Bronchial epithelial cell (primary cell): ENCODE data around the gene ATP2A2. TPM values are rescaled to one million over a fixed set of nuclear protein-coding genes. Genes with fewer than 3 reads are reported as not detected.
"Not testable (repeated sequence)": the region's sequence is repeated elsewhere in the genome, so short reads cannot be mapped to it uniquely, and the experiment has no call there.

ENCODE experiments used
- DNase-seq: peaks from one replicate; pipeline ENCODE4 v3.0.0-alpha.2; 2010; ENCODE audit warnings: low read depth
- FAIRE-seq: peaks from 2 replicates; lab custom pipeline; 2011; peaks lifted over from hg19 to GRCh38; lab: Jason Lieb, UNC
- H3K27me3 ChIP-seq: 2 replicates; pipeline ENCODE4 v1.5.1; 2011; ENCODE audit warnings: low read length; ENCODE audit not compliant: control insufficient read depth, insufficient read depth
- H3K36me3 ChIP-seq: 2 replicates; pipeline ENCODE4 v1.5.1; 2011; ENCODE audit warnings: low read length; ENCODE audit not compliant: control insufficient read depth, insufficient read depth
- H3K4me3 ChIP-seq: 2 replicates; pipeline ENCODE4 v1.5.1; 2011; ENCODE audit warnings: mild to moderate bottlenecking, low read depth, low read length, control low read depth
- total RNA-seq: library from RNA; depleted of rRNA; stranded (reverse); fragments of >200 nt; gene quantifications from 2 replicates; pipeline ENCODE4 v1.2.1, GENCODE V29; 2014
- TF ChIP-seq, protein P1 (sequence below): IDR thresholded peaks from 2 replicates; pipeline ENCODE4 v1.5.1; 2011; ENCODE audit warnings: mild to moderate bottlenecking, moderate library complexity, low read length, control low read depth, inconsistent platforms; ENCODE audit not compliant: insufficient read depth, severe bottlenecking

Gene ATP2A2
- total RNA-seq, 1 donor from 2014 or later: 125 TPM

- FAIRE-seq (no peak), DNase-seq (no peak)
- TF ChIP-seq, protein P1, sequence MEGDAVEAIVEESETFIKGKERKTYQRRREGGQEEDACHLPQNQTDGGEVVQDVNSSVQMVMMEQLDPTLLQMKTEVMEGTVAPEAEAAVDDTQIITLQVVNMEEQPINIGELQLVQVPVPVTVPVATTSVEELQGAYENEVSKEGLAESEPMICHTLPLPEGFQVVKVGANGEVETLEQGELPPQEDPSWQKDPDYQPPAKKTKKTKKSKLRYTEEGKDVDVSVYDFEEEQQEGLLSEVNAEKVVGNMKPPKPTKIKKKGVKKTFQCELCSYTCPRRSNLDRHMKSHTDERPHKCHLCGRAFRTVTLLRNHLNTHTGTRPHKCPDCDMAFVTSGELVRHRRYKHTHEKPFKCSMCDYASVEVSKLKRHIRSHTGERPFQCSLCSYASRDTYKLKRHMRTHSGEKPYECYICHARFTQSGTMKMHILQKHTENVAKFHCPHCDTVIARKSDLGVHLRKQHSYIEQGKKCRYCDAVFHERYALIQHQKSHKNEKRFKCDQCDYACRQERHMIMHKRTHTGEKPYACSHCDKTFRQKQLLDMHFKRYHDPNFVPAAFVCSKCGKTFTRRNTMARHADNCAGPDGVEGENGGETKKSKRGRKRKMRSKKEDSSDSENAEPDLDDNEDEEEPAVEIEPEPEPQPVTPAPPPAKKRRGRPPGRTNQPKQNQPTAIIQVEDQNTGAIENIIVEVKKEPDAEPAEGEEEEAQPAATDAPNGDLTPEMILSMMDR: no peak
- no peaks in the 10 kb centered on the region for H3K27me3 ChIP-seq
- no peak overlapping the region for H3K4me3 ChIP-seq
- H3K36me3 ChIP-seq: peaks cover 42% of the 10 kb centered on the region
Measured at GRCh38 chr12:110335481-110336045, 54.5 kb downstream of the ATP2A2 start.

DNA sequence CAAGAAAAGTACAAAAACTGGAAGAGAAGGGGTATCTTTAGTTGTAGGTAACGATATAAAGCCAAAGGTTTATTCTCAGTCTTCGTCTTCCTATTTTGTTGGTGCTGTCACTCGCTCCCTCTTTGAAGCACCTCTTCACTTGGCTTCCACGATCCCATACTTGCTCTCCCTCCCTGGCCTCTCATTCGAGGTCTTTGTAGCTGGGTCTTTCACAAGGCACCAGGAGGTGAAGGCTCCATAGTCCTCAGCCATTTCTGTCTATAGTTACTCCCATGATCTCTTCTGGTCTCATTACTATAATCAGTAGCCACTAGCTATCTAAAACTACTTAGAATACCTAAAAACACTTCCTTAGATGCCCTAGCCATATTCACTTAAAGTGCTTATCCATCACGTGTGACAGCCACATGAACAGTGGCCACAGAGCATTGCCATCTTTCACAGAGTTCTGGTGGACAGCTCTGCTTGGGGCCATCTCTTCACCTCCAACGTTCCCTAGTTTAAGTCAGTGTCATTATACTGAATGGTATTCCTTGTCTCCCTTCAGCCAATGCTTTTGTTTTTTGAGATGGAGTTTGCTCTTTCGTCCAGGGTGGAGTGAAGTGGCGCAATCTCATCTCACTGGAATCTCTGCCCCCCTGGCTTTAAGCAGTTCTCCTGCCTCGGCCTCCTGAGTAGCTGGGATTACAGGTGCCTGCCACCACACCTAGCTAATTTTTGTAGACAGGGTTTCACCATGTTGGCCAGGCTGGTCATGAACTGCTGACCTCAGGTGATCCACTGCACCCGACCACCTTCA is 57.1 kb downstream of the ATP2A2 start:
- no peak for DNase-seq
- H3K27me3 ChIP-seq: no peaks in the 10 kb centered on the region
- no peak for FAIRE-seq
- TF ChIP-seq, protein P1: no peak
- no peak overlapping the region for H3K4me3 ChIP-seq
- H3K36me3 ChIP-seq: peaks cover 38% of the 10 kb centered on the region

GRCh38 chr12:110338754-110339153 is 57.7 kb downstream of the ATP2A2 start:
- FAIRE-seq: no peak
- TF ChIP-seq, protein P1: peak; percentile 5

DNA sequence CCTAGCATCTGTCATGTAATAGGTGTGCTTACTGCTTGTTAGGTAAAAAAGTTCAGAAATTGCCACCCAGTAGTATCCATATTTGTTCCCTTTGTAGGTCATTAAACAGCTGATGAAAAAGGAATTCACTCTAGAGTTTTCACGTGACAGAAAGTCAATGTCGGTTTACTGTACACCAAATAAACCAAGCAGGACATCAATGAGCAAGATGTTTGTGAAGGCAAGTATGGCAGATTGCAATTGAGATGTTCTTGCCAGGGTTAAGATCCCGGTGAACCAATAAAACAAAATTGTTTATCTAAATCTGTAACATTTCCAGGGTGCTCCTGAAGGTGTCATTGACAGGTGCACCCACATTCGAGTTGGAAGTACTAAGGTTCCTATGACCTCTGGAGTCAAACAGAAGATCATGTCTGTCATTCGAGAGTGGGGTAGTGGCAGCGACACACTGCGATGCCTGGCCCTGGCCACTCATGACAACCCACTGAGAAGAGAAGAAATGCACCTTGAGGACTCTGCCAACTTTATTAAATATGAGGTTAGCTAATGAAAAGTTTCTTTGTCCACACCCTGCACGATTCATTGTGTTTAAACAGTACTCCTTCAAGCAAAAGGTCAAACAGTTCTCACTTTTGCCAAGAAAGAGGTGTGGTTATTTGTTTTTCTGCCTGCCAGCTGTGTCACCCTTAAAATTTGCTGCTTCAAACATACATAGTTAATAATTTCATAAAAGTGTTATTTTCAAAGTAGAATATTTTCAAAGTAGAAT is 58.3 kb downstream of the ATP2A2 start:
- Histone ChIP-seq H3K27me3 (no peaks in the 10 kb centered on the region), H3K36me3 (peaks cover 39% of the 10 kb centered on the region), H3K4me3 (no peak overlapping the region)
- FAIRE-seq: no peak
- TF ChIP-seq, protein P1: no peak
- peak; percentile 46 for DNase-seq

More at GRCh38 chr12:110338754-110339153, 57.7 kb downstream of the ATP2A2 start:
- DNase-seq: no peak
- H3K36me3 ChIP-seq: peaks cover 38% of the 10 kb centered on the region
- no peak overlapping the region for H3K4me3 ChIP-seq
- no peaks in the 10 kb centered on the region for H3K27me3 ChIP-seq

- H3K4me3 ChIP-seq, H3K27me3 ChIP-seq, DNase-seq, FAIRE-seq: not testable (repeated sequence)
- peaks cover 37% of the 10 kb centered on the region for H3K36me3 ChIP-seq
Measured at GRCh38 chr12:110340261-110340660, 59.2 kb downstream of the ATP2A2 start.

GRCh38 chr12:110340706-110341105 is 59.7 kb downstream of the ATP2A2 start:
- DNase-seq (peak; percentile 90), FAIRE-seq (no peak)
- TF ChIP-seq, protein P1: no peak
- H3K4me3 ChIP-seq: no peak overlapping the region
- H3K36me3 ChIP-seq: peaks cover 36% of the 10 kb centered on the region
- H3K27me3 ChIP-seq: no peaks in the 10 kb centered on the region
